ENCODE data around the gene DLK2.
A peak's percentile ranks its signal among the peaks of the same experiment; 100 is the strongest.
"Not testable (repeated sequence)": the region's sequence is repeated elsewhere in the genome, so short reads cannot be mapped to it uniquely, and the experiment has no call there.

DLK2 gene

GRCh38 chr6:43481591-43482236, 26.4 kb upstream of the DLK2 start:
- DNase-seq (ENCODE audit: low read depth): no peak

DNA sequence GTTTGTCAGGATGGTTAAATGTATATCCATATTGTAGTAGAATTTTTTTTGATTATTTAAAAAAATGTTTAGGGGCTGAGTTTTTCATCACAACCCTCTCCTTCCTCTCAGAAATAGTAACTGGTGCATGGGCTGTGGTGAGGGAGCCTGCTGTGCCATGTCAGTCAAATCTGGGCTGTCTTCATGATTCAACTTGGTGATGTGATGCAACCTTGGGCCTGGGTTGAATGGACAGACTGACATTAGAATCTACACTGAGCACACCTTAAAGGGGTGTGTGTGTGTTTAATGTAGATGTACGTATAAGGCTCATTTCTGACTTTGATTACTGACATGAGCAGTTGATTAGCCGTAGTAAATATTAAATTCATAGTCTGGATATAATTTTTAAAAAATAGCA, 25.7 kb upstream of the DLK2 start:
- no peak for DNase-seq (ENCODE audit: low read depth)

DNA sequence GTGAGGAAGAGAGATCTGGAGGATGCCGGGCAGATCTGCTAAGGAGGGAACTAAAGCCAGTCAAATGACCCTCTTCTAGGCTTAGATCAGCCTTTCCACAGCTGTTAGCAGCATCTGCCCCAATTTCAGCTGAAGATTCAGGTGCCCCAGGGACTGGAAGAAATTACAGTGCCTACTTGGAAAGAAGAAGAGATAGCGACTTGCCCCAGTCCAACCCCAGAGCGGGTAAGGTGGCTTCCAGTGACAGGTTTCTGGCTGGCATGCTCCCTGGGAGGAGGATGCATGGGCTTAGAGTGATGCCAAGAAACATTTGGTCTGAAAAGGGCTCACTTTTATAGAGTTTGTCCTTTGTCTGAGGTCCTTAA, 22.6 kb upstream of the DLK2 start:
- DNase-seq (ENCODE audit: low read depth): no peak

- DNase-seq (ENCODE audit: low read depth): peak; percentile 93
Observed at GRCh38 chr6:43477235-43478007, 22.1 kb upstream of the DLK2 start, which contains the start of gene TJAP1. Gene TJAP1, plus strand, starts transcription at chr6:43477570. Its CDS starts 21,432 bp downstream, at chr6:43499002.

GRCh38 chr6:43476746-43477145, 21.4 kb upstream of the DLK2 start:
- DNase-seq (ENCODE audit: low read depth): no peak

GRCh38 chr6:43475516-43475915, 20.2 kb upstream of the DLK2 start:
- no peak for DNase-seq (ENCODE audit: low read depth)

DNA sequence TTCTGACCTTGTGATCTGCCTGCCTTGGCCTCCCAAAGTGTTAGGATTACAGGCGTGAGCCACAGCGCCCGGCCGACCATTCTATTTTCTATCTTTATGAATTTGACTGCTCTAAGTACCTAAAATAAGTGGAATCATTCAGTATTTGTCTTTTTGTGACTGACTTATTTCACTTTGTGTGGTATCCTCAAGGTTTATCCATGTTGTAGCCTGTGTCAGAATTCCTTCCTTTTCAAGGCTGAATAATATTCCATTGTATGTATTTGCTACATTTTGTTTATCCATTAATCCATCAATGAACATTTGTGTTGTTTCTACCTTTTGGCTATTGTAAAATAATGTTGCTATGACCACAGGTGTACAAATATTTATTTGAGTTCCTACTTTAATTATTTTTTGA, 17.2 kb upstream of the DLK2 start:
- no peak for DNase-seq (ENCODE audit: low read depth)

GRCh38 chr6:43471399-43471798, 16.1 kb upstream of the DLK2 start:
- no peak for DNase-seq (ENCODE audit: low read depth)

- no peak for DNase-seq (ENCODE audit: low read depth)
Observed at GRCh38 chr6:43469947-43470346, 14.6 kb upstream of the DLK2 start.

GRCh38 chr6:43468748-43469681, 13.7 kb upstream of the DLK2 start:
- no peak for DNase-seq (ENCODE audit: low read depth)

- DNase-seq (ENCODE audit: low read depth): no peak
Observed at GRCh38 chr6:43468240-43468639, 12.9 kb upstream of the DLK2 start.

DNA sequence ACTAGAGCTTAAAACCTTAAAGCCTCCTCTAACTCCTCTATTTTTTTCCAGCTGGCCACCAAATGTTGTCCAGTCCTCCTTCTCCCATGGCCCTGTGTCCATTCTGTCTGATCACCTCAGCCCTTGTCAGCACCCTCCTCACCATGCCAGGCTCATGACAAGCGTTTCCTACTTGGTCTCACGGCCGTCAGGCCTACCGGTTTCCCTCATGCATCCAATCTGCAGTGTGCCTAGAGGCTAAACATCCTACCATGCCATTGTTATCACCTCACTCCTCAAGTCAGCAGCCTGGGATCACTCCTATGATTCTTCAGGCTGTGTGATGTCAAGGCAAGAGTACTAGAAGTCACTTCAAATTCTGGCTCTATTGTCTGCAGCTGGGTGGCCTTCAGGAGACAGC, 12.4 kb upstream of the DLK2 start:
- DNase-seq (ENCODE audit: low read depth): no peak

- not testable (repeated sequence) for DNase-seq (ENCODE audit: low read depth)
Observed at GRCh38 chr6:43467265-43467664, 11.9 kb upstream of the DLK2 start.

- no peak for DNase-seq (ENCODE audit: low read depth)
Observed at GRCh38 chr6:43465948-43466347, 10.6 kb upstream of the DLK2 start.

DNA sequence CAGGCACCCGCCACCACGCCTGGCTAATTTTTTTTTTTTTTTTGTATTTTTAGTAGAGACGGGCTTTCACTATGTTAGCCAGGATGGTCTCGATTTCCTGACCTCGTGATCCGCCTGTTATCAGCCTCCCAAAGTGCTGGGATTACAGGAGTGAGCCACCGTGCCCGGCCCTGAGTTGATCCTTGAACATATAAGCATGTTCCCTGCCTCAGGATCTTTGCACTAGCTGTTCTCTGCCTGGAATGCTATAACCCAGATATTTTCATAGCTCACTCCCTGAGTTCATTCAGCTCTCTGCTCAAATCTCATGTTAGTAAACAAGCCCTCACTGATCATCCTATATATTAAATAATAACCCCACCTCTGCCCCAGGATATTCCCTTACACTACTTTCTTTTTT, 9.0 kb upstream of the DLK2 start:
- no peak for DNase-seq (ENCODE audit: low read depth)

GRCh38 chr6:43461936-43462335, 6.6 kb upstream of the DLK2 start:
- DNase-seq (ENCODE audit: low read depth): no peak

DNA sequence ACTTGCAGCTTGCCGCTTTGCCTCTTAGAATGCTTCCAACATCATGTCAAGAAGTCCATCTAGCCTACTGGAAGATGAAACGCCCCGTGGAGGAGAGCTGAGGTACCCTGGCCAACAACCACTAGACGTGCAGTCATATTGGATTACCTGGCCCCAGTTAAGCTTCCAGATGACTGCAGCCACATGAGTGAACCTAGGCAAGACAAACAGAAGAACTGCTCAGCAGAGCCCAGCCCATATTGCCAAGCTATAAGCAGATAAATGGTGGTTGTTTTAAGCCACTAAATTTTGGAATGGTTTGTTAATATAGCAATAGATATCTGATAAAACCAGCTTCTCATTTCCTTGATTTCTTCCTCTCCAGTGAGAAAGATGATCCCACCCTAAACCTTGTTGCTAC, 4.7 kb upstream of the DLK2 start:
- no peak for DNase-seq (ENCODE audit: low read depth)

- no peak for DNase-seq (ENCODE audit: low read depth)
Observed at GRCh38 chr6:43459535-43459934, 4.2 kb upstream of the DLK2 start.

DNA sequence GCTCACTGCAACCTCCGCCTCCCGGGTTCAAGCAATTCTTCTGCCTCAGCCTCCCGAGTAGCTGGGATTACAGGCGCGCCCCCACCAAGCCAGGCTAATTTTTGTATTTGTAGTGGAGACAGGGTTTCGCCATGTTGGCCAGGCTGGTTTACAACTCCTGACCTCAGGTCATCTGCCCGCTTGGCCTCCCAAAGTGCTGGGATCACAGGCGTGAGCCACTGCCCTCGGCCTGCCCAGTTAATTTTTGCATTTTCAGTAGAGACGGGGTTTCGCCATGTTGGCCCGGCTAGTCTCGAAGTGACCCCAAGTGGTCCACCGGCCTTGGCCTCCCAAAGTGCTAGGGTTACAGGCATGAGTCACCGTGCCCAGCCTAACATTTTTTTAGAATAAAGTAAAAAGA, 2.8 kb upstream of the DLK2 start:
- DNase-seq (ENCODE audit: low read depth): not testable (repeated sequence)

DNA sequence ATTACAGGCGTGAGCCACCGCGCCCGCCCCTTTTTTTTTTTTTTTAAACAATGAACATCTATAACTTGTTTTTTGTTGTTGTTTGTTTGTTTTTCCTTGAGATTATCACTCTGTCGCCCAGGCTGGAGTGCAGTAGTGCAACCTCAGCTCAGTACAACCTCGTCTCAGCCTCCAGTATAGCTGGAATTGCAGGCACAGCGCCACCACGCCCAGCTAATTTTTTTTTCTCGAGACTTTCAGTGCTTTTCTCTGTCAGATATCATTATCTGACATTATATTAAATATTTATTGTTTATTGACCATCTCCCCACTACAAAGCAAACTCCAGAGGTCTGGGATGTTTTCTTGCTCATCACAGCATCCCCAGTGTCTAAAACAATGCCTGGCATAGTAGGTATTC, 2.3 kb upstream of the DLK2 start:
- DNase-seq (ENCODE audit: low read depth): no peak

GRCh38 chr6:43454696-43455530, 435 bp downstream of the DLK2 start:
- DNase-seq (ENCODE audit: low read depth): peak; percentile 45

GRCh38 chr6:43454290-43454695, 1.1 kb downstream of the DLK2 start:
- DNase-seq (ENCODE audit: low read depth): no peak
